ENCODE data around the gene CBX1.

CBX1 gene

DNA sequence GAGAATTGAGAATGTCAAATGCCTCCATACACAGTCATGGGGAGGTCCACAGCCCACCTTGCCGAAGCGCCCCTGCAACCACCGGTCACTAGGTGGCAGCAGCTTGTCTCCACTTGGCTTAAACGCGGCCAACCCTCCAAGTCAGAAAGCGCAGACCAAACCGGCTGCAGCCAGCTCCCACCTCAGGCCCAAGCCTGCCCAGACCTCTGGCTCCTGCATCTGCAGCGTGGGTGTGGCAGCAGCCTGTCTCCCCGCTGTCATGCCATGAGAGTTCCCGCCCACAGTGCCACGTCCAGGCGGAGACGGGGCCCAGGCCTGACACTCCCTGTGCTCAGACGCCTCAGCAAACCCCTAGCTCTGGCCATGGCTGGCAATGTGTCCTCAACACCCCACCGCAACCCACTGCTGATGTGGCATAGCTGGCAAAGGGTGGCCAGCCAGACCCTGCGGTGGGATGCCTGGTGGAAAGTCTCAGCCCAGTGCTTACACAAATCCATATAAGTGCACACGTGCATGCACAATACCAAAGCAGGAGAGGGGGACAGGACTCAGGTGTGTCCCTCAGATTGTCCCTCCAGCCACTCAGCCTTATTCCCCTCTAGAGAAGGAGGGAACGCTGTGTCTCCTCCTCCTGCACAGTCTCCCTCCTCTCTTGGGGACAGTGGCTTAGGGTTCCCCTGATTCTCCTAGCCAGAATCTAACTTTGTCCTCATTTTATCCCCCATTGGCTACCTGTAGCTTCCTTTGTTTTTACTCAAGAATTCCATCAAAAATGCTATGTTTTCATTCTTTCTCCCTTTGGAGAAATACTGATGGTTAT, 74.6 kb downstream of the CBX1 start:
- DNase-seq (ENCODE audit: low read depth, low spot score): no peak

DNA sequence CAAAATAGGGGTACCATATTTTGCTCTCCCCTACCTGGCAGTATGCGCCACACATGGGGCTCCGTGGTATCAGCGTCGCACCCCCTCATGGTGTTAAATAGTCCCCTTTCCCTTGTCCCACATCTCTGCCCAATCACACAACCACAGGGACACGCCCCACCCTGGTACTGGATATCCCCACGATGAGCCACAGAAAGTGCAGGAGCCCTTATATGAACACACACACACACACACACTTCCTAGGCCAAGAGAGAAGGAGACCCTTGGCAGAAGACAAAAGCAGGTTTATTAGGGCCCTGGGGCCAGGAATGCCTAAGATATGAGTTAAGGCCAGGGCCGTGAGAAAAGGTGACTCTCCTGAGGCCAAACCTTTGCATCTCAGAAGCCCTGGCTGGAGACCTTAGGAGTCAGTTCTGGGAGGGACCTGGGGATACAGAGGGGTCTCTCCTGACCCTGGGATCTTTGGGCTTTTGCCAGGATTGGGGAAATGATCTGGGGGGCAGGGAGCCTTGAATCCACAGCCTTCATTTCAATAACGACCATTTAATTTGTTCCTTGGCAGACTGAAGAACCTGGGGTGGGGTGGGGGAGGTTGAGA, 75.3 kb downstream of the CBX1 start:
- no peak for DNase-seq (ENCODE audit: low read depth, low spot score)

- DNase-seq (ENCODE audit: low read depth, low spot score): no peak
These were observed 76.0 kb downstream of the CBX1 start for GRCh38 chr17:48025040-48025903.

- DNase-seq (ENCODE audit: low read depth, low spot score): no peak
These were observed 76.9 kb downstream of the CBX1 start for GRCh38 chr17:48024149-48025039.

DNA sequence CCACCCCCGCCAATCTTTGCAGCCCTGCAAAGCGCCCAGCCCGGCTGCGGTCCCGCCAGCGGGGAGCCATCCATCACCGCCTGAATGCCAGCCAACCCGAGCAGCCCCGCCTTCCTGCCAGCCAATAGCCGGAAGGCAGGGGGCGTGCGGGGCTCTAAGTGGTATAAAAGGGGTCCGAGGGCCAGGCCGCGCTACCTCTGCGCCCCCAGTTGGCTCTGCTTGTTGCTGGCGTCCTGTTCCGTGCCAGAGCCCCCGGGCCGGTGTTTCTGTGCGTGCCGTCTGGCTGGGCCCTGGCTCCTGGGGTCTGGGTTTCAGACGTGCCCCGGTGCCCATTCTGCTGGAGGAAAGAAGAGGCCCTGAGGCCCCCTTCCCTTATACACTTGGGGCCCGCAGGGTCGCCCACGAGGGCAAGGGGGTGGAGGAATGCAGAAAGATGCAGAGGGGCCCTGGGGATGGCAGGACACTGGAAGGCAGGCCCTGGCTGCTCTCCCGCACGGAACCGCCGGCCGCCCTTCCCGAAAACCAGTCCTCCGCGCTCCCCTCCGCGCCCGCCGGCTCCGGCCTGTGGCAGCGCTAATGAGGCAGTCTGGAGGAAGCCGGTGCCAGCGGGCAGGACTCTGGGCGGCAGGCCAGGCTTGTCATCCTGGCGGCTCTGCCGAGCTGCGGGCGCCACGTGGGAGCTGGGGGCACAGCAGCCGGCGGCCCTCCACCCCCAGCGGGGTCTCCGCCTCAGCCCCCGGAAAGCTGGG, 77.7 kb downstream of the CBX1 start:
- no peak for DNase-seq (ENCODE audit: low read depth, low spot score)

DNA sequence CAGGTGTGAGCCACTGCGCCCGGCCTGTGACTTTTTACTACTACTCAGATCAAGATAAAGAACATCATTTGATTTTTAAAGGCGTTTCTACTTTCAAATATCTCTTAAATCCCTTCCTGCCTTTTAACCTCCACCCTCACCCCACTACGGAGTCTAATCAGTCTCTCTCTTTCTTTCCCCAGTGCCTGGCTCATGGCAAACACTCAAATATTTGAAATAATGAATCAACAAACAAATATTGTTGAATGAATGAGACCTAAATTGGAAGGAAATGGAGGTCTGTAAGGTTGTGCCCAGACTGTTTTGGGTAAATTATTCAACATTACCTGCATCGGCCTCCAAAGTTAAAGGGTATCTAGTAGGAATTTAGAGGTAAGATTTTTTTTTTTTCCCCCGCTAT, 78.4 kb downstream of the CBX1 start:
- no peak for DNase-seq (ENCODE audit: low read depth, low spot score)

- no peak for DNase-seq (ENCODE audit: low read depth, low spot score)
These were observed 79.3 kb downstream of the CBX1 start for GRCh38 chr17:48021934-48022333.
